HCT116 (cell line): ENCODE data around the gene PNMA6E. TPM values are rescaled to one million over a fixed set of nuclear protein-coding genes. Genes with fewer than 3 reads are reported as not detected.

Experiments used
- ATAC-seq: fragments of 200-7000 bp; cut with Tn5 transposase; 2 replicates; pipeline ENCODE4 v1.9.1; 2020; ENCODE audit warnings: mild to moderate bottlenecking, moderate library complexity
- BruUV-seq: library from RNA; stranded (reverse); fragments of 400-500 nt; replicated peaks from 2 replicates; lab custom pipeline; 2021; lab: Mats Ljungman, UMichigan
- CTCF ChIA-PET: fragments of 300-600 bp; sonication (Branson Sonifier 250); formaldehyde crosslinking; loops from one replicate; lab custom pipeline; 2021; ENCODE audit warnings: antibody characterized with exemption; lab: Charles Lee
- POLR2A ChIA-PET: fragments of 300-600, 350-600 bp; sonication (Branson Sonifier 250); formaldehyde crosslinking; loops from one replicate; lab custom pipeline; 2021; ENCODE audit warnings: antibody characterized with exemption; lab: Charles Lee
- RAD21 ChIA-PET, 2 experiments: fragments of 300-600 bp; sonication (Branson Sonifier 250); formaldehyde crosslinking; loops; one replicate each; lab custom pipeline; 2023; ENCODE audit warnings: low total read pairs in 2 of 2; ENCODE audit not compliant: uncharacterized antibody in 2 of 2, unreplicated experiment in 2 of 2, low non-redundant PET in 1 of 2; lab: Charles Lee
- DNase-seq: peaks from one replicate; pipeline ENCODE4 v3.0.0-alpha.2; 2010; ENCODE audit warnings: low read depth, low spot score
- H2AFZ ChIP-seq: fragments of 200-600 bp; shearing (Covaris generic), sonication (generic); 2 replicates; pipeline ENCODE4 v1.6.1; 2017; ENCODE audit warnings: low read depth, mixed run types, mixed read lengths, antibody characterized with exemption, low read length; ENCODE audit not compliant: poor library complexity, severe bottlenecking
- H3K27ac ChIP-seq: 2 replicates; pipeline ENCODE4 v1.5.1; 2012; ENCODE audit warnings: low read depth, low read length
- H3K27me3 ChIP-seq: fragments of 200-600 bp; sonication (generic); 2 replicates; pipeline ENCODE4 v1.6.1; 2016; ENCODE audit warnings: mixed run types, low read length, mixed read lengths; ENCODE audit not compliant: insufficient read depth
- H3K36me3 ChIP-seq, 2 experiments: fragments of 200-500 bp in 1 of 2; fragments of 200-600 bp in 1 of 2; sonication (Bioruptor generic) in 1 of 2; sonication (generic) in 1 of 2; 2 replicates each; pipeline versions ENCODE4 v1.5.1 to v1.6.1; 2014 to 2016; ENCODE audit warnings: low read length in 2 of 2, inconsistent platforms in 1 of 2, mixed read lengths in 1 of 2, mixed run types in 1 of 2; ENCODE audit not compliant: insufficient read depth in 2 of 2, control insufficient read depth in 1 of 2
- H3K4me1 ChIP-seq, 2 experiments: fragments of 200-600 bp in 1 of 2; sonication (generic) in 1 of 2; 2 replicates each; pipeline versions ENCODE4 v1.5.1 to v1.6.1; 2012 to 2017; ENCODE audit warnings: low read length in 2 of 2, inconsistent platforms in 1 of 2, mild to moderate bottlenecking in 1 of 2, mixed read lengths in 1 of 2, mixed run types in 1 of 2, moderate library complexity in 1 of 2; ENCODE audit not compliant: insufficient read depth in 2 of 2, control insufficient read depth in 1 of 2
- H3K4me2 ChIP-seq: fragments of 200-600 bp; sonication (generic); 2 replicates; pipeline ENCODE4 v1.6.1; 2017; ENCODE audit warnings: mixed run types, low read length, mixed read lengths
- H3K4me3 ChIP-seq, 2 experiments: fragments of 200-600 bp in 1 of 2; sonication (generic) in 1 of 2; replicated peaks in 1 of 2; 2 replicates each; pipeline ENCODE4 v1.5.1; 2011 to 2016; ENCODE audit warnings: low read length in 2 of 2, control low read depth in 1 of 2, low read depth in 1 of 2, mild to moderate bottlenecking in 1 of 2, mixed read lengths in 1 of 2, mixed run types in 1 of 2
- H3K79me2 ChIP-seq: fragments of 200-600 bp; sonication (generic); 2 replicates; pipeline ENCODE4 v1.6.1; 2017; ENCODE audit warnings: mild to moderate bottlenecking, mixed run types, low read length, moderate library complexity, mixed read lengths; ENCODE audit not compliant: insufficient read depth
- H3K9ac ChIP-seq: fragments of 200-600 bp; sonication (generic); 2 replicates; pipeline ENCODE4 v1.6.1; 2016; ENCODE audit warnings: low read length, mixed read lengths
- H3K9me2 ChIP-seq: fragments of 200-600 bp; sonication (generic), shearing (Covaris generic); 2 replicates; pipeline ENCODE4 v1.6.1; 2017; ENCODE audit warnings: mixed run types, mild to moderate bottlenecking, moderate library complexity; ENCODE audit not compliant: insufficient read depth
- H3K9me3 ChIP-seq, 2 experiments: fragments of 200-500 bp in 1 of 2; fragments of 200-600 bp in 1 of 2; sonication (Bioruptor generic) in 1 of 2; sonication (generic) in 1 of 2; 2 replicates each; pipeline ENCODE4 v1.6.1; 2014 to 2017; ENCODE audit warnings: low read length in 2 of 2, mixed read lengths in 2 of 2, inconsistent platforms in 1 of 2, low read depth in 1 of 2, mild to moderate bottlenecking in 1 of 2, mixed run types in 1 of 2, moderate library complexity in 1 of 2; ENCODE audit not compliant: control insufficient read depth in 1 of 2, insufficient read depth in 1 of 2
- H4K20me1 ChIP-seq: fragments of 200-600 bp; sonication (generic), shearing (Covaris generic); 2 replicates; pipeline ENCODE4 v1.6.1; 2017; ENCODE audit warnings: mixed run types, mild to moderate bottlenecking, moderate library complexity; ENCODE audit not compliant: insufficient read depth
- ATF3 ChIP-seq: IDR thresholded peaks from 2 replicates; pipeline ENCODE4 v1.6.1; 2012
- CBX3 ChIP-seq: IDR thresholded peaks from 2 replicates; pipeline ENCODE4 v1.6.1; 2012; ENCODE audit warnings: low read depth
- CEBPB ChIP-seq: IDR thresholded peaks from 2 replicates; pipeline ENCODE4 v1.6.1; 2012; ENCODE audit warnings: low read depth
- CTCF ChIP-seq, 3 experiments: fragments of 200-600 bp in 1 of 3; sonication (generic) in 1 of 3; IDR thresholded peaks in 2 of 3; conservative IDR thresholded peaks in 1 of 3; 2 replicates each; pipeline ENCODE4 v1.5.1; 2012 to 2017; ENCODE audit warnings: low read depth in 2 of 3, low read length in 2 of 3, antibody characterized with exemption in 1 of 3, borderline replicate concordance in 1 of 3, control low read depth in 1 of 3, mild to moderate bottlenecking in 1 of 3, mixed read lengths in 1 of 3, mixed run types in 1 of 3, moderate library complexity in 1 of 3; ENCODE audit not compliant: insufficient read depth in 1 of 3
- EGR1 ChIP-seq: IDR thresholded peaks from 2 replicates; pipeline ENCODE4 v1.6.1; 2012; ENCODE audit warnings: low read depth
- EZH2phosphoT487 ChIP-seq: fragments of 200-600 bp; IDR thresholded peaks from 2 replicates; pipeline ENCODE4 v1.6.1; 2018; ENCODE audit warnings: antibody characterized with exemption, borderline replicate concordance
- FOSL1 ChIP-seq: IDR thresholded peaks from 2 replicates; pipeline ENCODE4 v1.6.1; 2012; ENCODE audit warnings: low read depth
- JUND ChIP-seq: IDR thresholded peaks from 2 replicates; pipeline ENCODE4 v1.6.1; 2012
- MAX ChIP-seq: IDR thresholded peaks from 2 replicates; pipeline ENCODE4 v1.6.1; 2012
- POLR2A ChIP-seq: IDR thresholded peaks from 2 replicates; pipeline ENCODE4 v1.7.0; 2011; ENCODE audit warnings: borderline replicate concordance; ENCODE audit not compliant: insufficient read depth, insufficient read length; ENCODE audit errors: extremely low read depth
- POLR2AphosphoS5 ChIP-seq: IDR thresholded peaks from 2 replicates; pipeline ENCODE4 v1.6.1; 2011; ENCODE audit warnings: mild to moderate bottlenecking, low read depth, low read length, moderate library complexity
- REST ChIP-seq: IDR thresholded peaks from 2 replicates; pipeline ENCODE4 v1.6.1; 2012; ENCODE audit warnings: low read depth
- SIN3A ChIP-seq: IDR thresholded peaks from 2 replicates; pipeline ENCODE4 v1.6.1; 2012; ENCODE audit warnings: low read depth
- SP1 ChIP-seq: IDR thresholded peaks from 2 replicates; pipeline ENCODE4 v1.6.1; 2012; ENCODE audit warnings: low read depth
- SRF ChIP-seq: IDR thresholded peaks from 2 replicates; pipeline ENCODE4 v1.6.1; 2012; ENCODE audit warnings: low read depth
- TCF7L2 ChIP-seq: IDR thresholded peaks from 2 replicates; pipeline ENCODE4 v1.7.0; 2011; ENCODE audit warnings: borderline replicate concordance, inconsistent platforms; ENCODE audit not compliant: insufficient read depth, insufficient read length; ENCODE audit errors: extremely low read depth
- ZBTB33 ChIP-seq: IDR thresholded peaks from 2 replicates; pipeline ENCODE4 v1.6.1; 2011; ENCODE audit warnings: mild to moderate bottlenecking, low read length, moderate library complexity; ENCODE audit not compliant: insufficient replicate concordance; ENCODE audit errors: extremely low read depth
- ZFX ChIP-seq: fragments of 450-650 bp; IDR thresholded peaks from 2 replicates; pipeline ENCODE4 v1.6.1; 2017
- ZNF274 ChIP-seq: fragments of 200-500 bp; sonication (Bioruptor generic); IDR thresholded peaks from 2 replicates; pipeline ENCODE4 v1.6.1; 2014; ENCODE audit warnings: mild to moderate bottlenecking, low read depth, low read length, inconsistent platforms
- intact Hi-C: fragments of 100-400 bp; cut with micrococcal nuclease; formaldehyde crosslinking; loops from 2 replicates; pipeline ENCODE4 v1.10.0; 2022
- total RNA-seq: library from RNA; stranded (reverse); gene quantifications from one replicate; pipeline ENCODE4 v1.2.1, GENCODE V29; 2021; ENCODE audit not compliant: unreplicated experiment

Gene PNMA6E
- total RNA-seq, 1 experiment from 2014 or later, result not detected

- ChIA-PET RAD21 (no interaction called here), CTCF (no interaction called here), POLR2A (no interaction called here)
- H3K4me2 ChIP-seq, result no peak overlapping the region
- H3K4me3 ChIP-seq, result no peak overlapping the region
- H2AFZ ChIP-seq, result no peak overlapping the region
- H3K79me2 ChIP-seq, result no peaks in the 10 kb centered on the region
- no peaks in the 10 kb centered on the region for H3K36me3 ChIP-seq
- no peaks in the 10 kb centered on the region for H4K20me1 ChIP-seq
- H3K9me3 ChIP-seq, result no peaks in the 10 kb centered on the region
- H3K4me1 ChIP-seq, result no peaks in the 10 kb centered on the region
- no peak overlapping the region for H3K9ac ChIP-seq
- no peaks in the 10 kb centered on the region for H3K9me2 ChIP-seq
- H3K27ac ChIP-seq, result no peak overlapping the region
- BruUV-seq, result no TSS peak
- DNase-seq, result no peak
- TF ChIP-seq POLR2A (no peak), ZNF274 (no peak), JUND (no peak), FOSL1 (no peak), MAX (no peak), ZBTB33 (no peak), SP1 (no peak), REST (no peak), ZFX (no peak), CTCF (IDR thresholded peaks at IDR 0.05 in 2 of 3, conservative IDR thresholded peaks at IDR 0.05 in 1 of 3; ENCODE audit: borderline replicate concordance in 1 of 3, insufficient read depth in 1 of 3, low read depth in 2 of 3, low read length in 2 of 3) (no peak), CBX3 (no peak), SRF (no peak), POLR2AphosphoS5 (no peak), EGR1 (no peak), EZH2phosphoT487 (no peak), SIN3A (no peak), ATF3 (no peak), CEBPB (no peak), TCF7L2 (no peak)
- intact Hi-C loops, result no loop called here
- no peak for ATAC-seq
- no peaks in the 10 kb centered on the region for H3K27me3 ChIP-seq
Measured at GRCh38 chrX:153379508-153379907, 21.6 kb downstream of the PNMA6E start.
